Hepatic stellate cell (primary cell): ENCODE data around the gene DIP2C.
"Not testable (repeated sequence)": the region's sequence is repeated elsewhere in the genome, so short reads cannot be mapped to it uniquely, and the experiment has no call there.

Source experiments
- DNase-seq: peaks from one replicate; pipeline ENCODE4 v3.0.0; 2011; ENCODE audit warnings: low spot score

DIP2C gene

DNA sequence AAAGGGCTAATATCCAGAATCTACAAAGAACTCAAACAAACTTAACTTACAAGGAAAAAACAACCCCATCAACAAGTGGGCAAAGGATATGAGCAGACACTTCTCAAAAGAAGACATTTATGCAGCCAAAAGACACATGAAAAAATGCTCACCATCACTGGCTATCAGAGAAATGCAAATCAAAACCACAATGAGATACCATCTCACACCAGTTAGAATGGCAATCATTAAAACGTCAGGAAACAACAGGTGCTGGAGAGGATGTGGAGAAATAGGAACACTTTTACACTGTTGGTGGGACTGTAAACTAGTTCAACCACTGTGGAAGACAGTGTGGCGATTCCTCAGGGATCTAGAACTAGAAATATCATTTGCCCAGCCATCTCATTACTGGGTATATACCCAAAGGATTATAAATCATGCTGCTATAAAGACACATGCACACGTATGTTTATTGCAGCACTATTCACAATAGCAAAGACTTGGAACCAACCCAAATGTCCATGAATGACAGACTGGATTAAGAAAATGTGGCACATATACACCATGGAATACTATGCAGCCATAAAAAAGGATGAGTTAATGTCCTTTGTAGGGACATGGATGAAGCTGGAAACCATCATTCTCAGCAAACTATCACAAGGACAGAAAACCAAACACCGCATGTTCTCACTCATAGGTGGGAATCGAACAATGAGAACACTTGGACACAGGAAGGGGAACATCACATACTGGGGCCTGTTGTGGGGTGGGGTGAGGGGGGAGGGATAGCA is 423.5 kb downstream of the DIP2C start:
- not testable (repeated sequence) for DNase-seq

DNA sequence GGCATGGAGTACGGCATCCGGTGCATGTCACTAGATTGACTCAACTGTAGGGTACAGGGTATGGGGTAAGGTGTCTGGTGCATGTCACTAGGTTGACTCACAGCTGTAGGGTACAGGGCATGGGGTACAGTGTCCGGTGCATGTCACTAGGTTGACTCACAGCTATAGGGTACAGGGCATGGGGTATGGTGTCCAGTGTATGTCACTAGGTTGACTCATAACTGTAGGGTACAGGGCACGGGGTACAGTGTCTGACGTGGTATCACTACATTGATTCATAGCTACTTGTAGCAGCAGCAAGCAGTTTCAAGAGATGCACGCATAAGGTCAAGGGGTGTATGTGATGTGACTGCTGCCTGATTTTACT is 424.4 kb downstream of the DIP2C start:
- not testable (repeated sequence) for DNase-seq

DNA sequence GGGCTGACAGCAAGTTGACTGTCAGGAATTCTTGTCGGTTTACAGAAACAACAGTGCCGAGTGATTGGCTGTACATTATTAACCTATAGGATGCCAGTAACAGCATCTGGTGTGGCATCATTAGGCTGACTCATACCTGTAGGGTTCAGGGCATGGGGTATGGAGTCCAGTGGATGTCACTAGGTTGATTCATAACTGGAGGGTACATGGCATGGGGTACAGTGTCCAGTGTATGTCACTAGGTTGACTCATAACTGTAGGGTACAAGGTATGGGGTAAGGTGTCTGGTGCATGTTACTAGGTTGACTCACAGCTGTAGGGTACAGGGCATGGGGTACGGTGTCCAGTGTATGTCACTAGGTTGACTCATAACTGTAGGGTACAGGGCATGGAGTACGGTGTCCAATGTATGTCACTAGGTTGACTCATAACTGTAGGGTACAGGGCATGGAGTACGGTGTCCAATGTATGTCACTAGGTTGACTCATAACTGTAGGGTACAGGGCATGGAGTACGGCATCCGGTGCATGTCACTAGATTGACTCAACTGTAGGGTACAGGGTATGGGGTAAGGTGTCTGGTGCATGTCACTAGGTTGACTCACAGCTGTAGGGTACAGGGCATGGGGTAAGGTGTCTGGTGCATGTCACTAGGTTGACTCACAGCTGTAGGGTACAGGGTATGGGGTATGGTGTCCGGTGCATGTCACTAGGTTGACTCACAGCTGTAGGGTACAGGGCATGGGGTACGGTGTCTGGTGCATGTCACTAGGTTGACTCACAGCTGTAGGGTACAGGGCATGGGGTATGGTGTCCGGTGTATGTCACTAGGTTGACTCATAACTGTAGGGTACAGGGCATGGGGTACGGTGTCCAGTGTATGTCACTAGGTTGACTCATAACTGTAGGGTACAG is 425.1 kb downstream of the DIP2C start:
- DNase-seq, result not testable (repeated sequence)

GRCh38 chr10:260819-261429 is 428.5 kb downstream of the DIP2C start:
- no peak for DNase-seq

DNA sequence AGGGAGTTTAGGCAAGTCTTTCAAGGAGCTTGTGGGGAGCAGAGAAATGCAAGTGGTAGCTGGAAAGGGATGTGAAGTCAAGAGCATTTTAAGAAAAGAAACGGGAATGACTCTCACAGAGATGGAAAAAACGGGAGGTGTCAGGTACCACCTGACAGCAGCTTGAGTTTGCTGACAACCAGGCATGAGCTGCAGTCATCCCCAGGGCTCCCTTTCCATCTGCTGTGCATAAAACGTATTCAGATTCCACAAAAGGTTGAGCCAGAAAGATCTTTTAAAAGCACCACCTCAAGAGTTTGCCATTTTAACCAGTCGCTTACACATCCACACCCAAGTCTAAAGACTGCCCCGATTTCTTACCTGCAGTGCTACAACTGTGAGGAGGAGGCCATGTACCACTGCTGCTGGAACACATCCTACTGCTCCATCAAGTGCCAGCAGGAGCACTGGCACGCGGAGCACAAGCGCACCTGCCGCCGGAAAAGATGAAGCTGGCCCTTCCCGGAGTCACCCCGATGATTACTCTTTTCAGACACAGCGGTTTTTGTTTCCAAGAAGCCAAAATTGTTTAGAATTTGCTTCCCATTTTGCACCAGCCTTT is 437.4 kb downstream of the DIP2C start:
- no peak for DNase-seq

GRCh38 chr10:248307-248706 is 441.2 kb downstream of the DIP2C start:
- no peak for DNase-seq

GRCh38 chr10:247480-247879 is 442.0 kb downstream of the DIP2C start:
- no peak for DNase-seq

GRCh38 chr10:246431-246830 is 443.0 kb downstream of the DIP2C start:
- no peak for DNase-seq

DNA sequence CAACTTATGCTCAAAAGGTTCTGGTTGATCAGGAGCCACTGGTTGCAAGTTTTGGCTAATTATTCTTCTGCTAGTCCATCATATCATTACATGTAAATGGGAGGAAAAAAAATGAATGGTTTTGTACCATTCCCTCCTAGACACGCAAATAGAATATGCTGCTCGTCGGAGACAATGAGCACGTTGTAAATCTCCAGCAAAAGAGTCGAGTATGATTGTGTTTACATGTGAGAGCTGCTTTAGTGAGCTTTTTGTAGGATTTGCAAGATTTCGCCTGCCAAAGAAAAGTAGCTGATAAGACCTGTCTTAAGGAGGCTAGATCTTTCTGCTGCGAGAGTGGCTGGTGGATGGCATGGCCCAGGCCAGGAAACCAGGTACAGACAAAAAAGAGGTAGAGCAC is 445.2 kb downstream of the DIP2C start:
- no peak for DNase-seq

GRCh38 chr10:241966-242643 is 447.4 kb downstream of the DIP2C start:
- no peak for DNase-seq

DNA sequence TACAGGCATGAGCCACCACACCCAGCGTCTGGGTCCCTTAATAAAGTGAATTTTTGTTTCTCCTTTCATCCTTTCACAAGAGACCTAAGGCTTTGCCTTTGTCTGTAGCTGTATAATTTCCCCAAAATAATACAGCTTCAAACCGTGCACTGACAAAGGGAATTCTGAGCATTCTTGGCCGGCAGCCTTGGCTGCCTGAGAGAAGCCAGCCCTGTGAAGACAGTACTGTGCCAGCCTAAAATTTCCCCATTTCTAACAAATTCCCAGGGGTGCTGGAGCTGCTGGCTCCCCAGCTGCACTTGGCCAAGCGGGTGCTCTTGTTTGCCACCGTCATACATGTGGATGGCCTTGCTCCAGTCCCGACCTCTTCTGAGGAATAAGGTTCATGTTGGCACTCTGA is 448.0 kb downstream of the DIP2C start:
- DNase-seq, result no peak

GRCh38 chr10:239109-239508 is 450.4 kb downstream of the DIP2C start:
- DNase-seq, result no peak

DNA sequence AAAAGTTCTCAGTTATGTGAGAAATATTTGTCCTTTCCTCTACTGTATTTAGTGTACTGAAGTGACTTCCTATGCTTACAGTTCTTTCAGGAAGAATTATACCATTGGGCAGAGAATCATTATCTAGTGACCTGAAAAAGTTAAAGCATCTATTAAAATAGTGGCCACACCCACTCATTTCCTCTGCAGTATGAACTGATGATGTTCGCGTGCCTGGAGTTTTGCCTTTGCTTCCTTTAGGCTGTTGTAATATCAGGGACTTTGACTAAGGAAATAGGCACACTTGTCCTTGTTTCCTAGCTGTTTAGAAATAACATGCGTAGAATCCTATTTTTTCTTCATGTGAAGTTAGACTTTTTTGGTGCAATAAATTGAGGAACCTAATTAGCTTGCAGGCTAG is 453.6 kb downstream of the DIP2C start:
- DNase-seq, result no peak

GRCh38 chr10:234708-235406 is 454.6 kb downstream of the DIP2C start:
- no peak for DNase-seq

- DNase-seq, result no peak
Measured at GRCh38 chr10:232878-233277, 456.6 kb downstream of the DIP2C start.

GRCh38 chr10:232061-232460 is 457.4 kb downstream of the DIP2C start:
- DNase-seq, result no peak

GRCh38 chr10:230758-231157 is 458.7 kb downstream of the DIP2C start:
- DNase-seq, result no peak

DNA sequence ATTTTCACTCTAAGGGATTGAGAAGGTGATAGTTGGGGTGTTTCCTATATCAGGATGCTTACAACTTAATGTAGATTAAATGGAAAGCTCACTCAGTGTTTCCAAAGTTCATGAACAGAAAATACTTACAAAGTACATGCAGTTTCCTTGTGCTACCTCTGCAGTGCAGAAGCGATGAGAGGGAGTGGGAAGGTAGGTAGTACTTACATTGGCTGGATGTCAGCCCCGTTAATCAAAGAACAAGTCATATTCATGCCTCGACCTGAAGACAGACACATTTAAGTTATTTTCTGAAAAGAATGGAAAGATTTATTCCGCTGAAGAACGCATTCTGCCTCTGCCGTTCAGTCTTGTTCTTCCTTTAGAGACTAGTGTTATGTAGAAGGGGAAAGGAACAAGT is 461.1 kb downstream of the DIP2C start:
- DNase-seq, result no peak

GRCh38 chr10:227014-227413 is 462.5 kb downstream of the DIP2C start:
- no peak for DNase-seq

- no peak for DNase-seq
Measured at GRCh38 chr10:226018-226417, 463.4 kb downstream of the DIP2C start.

- DNase-seq, result no peak
Measured at GRCh38 chr10:224571-224970, 464.9 kb downstream of the DIP2C start.
